AG09319 (cell line): ENCODE data around the gene HPGDS.

Experiments used
- DNase-seq: peaks from one replicate; pipeline ENCODE4 v3.0.0-alpha.2; 2010; ENCODE audit warnings: low read depth; ENCODE audit errors: extremely low read depth
- TF ChIP-seq, protein P1 (sequence below): IDR thresholded peaks from 2 replicates; pipeline ENCODE4 v1.5.1; 2011; ENCODE audit warnings: low read depth, mild to moderate bottlenecking, inconsistent platforms, low read length, moderate library complexity

Gene HPGDS

DNA sequence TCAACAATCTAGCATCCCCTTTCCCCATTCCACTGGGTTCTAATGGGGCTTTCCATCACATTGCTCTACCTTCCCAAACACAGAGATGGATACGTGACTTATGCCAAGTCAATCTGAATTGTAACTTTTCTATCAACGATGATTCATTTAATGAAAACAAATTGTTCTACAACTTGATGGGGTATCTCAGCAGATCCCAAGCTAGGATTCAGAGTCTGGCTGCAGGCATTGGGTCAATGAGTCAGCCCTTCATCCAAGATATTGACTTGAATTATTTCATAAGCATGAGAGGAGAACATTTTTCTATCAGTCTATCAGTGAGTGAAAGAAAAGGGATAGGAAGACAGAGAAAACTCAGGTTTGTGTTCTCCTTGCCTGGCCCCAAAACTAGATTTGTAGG lies 15.0 kb upstream of the HPGDS start:
- TF ChIP-seq, protein P1, sequence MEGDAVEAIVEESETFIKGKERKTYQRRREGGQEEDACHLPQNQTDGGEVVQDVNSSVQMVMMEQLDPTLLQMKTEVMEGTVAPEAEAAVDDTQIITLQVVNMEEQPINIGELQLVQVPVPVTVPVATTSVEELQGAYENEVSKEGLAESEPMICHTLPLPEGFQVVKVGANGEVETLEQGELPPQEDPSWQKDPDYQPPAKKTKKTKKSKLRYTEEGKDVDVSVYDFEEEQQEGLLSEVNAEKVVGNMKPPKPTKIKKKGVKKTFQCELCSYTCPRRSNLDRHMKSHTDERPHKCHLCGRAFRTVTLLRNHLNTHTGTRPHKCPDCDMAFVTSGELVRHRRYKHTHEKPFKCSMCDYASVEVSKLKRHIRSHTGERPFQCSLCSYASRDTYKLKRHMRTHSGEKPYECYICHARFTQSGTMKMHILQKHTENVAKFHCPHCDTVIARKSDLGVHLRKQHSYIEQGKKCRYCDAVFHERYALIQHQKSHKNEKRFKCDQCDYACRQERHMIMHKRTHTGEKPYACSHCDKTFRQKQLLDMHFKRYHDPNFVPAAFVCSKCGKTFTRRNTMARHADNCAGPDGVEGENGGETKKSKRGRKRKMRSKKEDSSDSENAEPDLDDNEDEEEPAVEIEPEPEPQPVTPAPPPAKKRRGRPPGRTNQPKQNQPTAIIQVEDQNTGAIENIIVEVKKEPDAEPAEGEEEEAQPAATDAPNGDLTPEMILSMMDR = no peak
- DNase-seq = no peak

DNA sequence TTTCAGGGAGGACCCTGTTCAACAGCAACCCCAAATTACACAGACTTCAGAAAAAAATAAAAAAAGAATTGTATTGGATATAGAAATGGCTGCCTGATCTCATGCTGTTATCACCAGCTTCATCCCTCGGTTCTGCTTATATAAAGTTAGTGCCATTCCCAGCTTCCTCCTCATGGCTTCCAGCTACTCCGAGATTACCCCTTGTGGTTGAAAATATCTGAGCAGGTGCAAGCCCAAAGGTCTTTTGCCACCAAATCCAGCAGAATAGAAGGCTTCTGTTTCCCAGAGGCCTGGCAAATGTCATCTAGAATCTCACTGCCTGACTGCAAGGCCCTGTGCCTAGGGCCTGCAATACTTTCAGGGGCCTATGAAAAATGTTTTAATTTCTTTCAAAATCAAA lies 13.8 kb upstream of the HPGDS start:
- DNase-seq = no peak
- TF ChIP-seq, protein P1 = no peak

DNA sequence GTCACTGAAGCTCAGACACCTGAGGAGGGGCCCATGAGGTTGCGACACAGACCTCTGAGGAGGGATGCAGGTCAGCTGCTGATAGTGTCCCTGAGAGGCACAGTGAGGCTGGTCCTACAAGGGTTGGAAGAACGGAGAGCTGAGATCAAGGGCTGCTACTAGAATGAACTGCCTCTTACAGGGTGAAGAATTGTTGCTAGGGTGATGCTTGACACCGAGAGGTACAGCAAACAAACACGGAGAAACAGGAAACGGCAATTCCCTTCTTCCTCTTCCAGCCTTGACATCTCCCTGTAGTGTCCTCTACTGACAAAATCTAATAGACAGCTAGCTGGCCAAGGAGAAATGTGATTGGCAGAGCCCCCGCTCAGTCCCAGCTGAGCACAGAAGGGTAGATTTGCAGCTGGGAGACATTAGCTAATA lies 11.8 kb upstream of the HPGDS start:
- no peak for DNase-seq
- TF ChIP-seq, protein P1 = no peak

DNA sequence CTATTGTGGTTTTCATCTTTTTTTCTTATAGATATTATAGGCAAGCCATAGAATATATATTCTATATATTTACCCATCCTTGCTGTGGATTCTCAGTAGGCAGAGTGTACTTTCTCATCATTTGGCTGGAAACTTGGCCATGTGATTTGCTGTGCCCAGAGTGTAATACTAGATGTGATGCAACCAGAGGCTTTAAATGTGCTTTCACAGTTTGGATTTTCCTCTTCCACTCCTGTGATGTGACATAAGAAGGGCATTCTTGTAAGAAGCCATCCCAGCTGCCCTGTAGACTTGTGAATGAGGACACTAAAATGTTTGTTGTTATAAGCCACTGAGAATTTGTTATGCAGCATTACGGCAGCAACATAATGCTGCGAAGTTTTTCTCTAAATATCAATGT lies 10.4 kb upstream of the HPGDS start:
- TF ChIP-seq, protein P1 = no peak
- DNase-seq = no peak

DNA sequence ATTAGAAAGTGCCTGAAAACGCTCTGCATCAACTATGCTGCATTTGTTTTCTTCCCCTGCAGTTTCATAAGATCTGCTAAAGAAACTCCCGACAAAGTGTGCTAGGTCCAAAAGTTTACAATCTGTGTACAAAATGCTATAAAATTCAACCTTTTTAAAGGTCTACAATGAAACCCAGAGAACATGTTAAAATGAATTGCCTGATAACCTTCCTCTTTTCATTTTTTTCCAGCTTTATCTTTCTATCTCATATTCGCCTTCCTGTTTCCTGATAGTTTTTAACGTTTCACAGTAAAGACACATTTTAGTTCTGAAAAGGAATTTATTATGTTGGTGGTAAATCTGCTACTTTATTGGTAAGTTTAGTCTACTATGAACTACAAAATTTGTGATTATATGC lies 9.5 kb upstream of the HPGDS start:
- TF ChIP-seq, protein P1 = no peak
- no peak for DNase-seq

DNA sequence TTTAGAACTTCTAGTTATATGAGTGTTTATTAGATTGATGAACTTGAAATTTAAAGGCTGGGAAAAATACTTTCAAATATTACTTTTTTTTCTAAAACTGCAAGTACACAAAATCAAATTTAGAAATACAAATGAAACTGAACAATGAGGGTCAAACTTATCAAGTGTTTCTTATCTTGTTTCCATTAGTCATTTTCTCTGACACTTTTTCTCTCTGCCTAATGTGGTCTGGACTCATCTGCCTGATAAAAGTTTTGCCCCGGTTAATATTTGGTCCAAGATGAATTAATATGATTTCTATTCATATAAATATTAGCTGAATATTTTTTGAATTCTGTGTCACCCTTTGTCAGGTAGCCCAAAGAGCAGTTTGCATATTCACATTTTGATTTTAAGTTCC lies 8.7 kb upstream of the HPGDS start:
- TF ChIP-seq, protein P1 = no peak
- DNase-seq = no peak

DNA sequence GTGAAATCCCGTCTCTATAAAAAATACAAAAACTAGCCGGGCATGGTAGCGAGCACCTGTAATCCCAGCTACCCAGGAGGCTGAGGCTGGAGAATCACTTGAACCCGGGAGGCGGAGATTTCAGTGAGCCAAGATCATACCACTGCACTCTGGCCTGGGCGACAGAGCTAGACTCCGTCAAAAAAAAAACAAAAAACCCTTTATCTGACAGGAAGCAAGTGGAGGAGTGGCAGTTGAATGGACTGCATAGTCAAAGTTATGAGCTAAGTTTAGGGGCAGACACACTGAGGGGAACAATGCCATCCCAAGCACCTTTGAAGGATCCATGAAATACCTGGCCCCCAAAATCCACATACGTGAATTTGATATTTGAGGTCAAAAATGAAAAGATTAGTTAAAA lies 7.5 kb upstream of the HPGDS start:
- TF ChIP-seq, protein P1 = no peak
- no peak for DNase-seq
